DND-41 (cell line): ENCODE results near the gene FAM227B.
"Not testable (repeated sequence)": the region's sequence is repeated elsewhere in the genome, so short reads cannot be mapped to it uniquely, and the experiment has no call there.

Experiments used
- ATAC-seq: fragments of 200-7000 bp; cut with Tn5 transposase; 3 replicates; pipeline ENCODE4 v1.9.1; 2021; ENCODE audit warnings: low read depth; ENCODE audit not compliant: insufficient read depth
- DNase-seq: peaks from one replicate; pipeline ENCODE4 v3.0.0-alpha.2; 2020
- H2AFZ ChIP-seq: 2 replicates; pipeline ENCODE4 v1.6.0; 2012; ENCODE audit warnings: low read depth, low read length
- H3K27ac ChIP-seq: 2 replicates; pipeline ENCODE4 v1.5.1; 2012; ENCODE audit warnings: low read length, inconsistent platforms
- H3K27me3 ChIP-seq: fragments of 200-600 bp; sonication (generic); 2 replicates; pipeline ENCODE4 v1.6.0; 2012; ENCODE audit warnings: low read length, mild to moderate bottlenecking, inconsistent platforms; ENCODE audit not compliant: insufficient read depth, poor library complexity
- H3K36me3 ChIP-seq: 2 replicates; pipeline ENCODE4 v1.5.1; 2012; ENCODE audit warnings: low read length, inconsistent platforms; ENCODE audit not compliant: insufficient read depth
- H3K4me1 ChIP-seq: 2 replicates; pipeline ENCODE4 v1.5.1; 2012; ENCODE audit warnings: mild to moderate bottlenecking, low read length; ENCODE audit not compliant: insufficient read depth
- H3K4me2 ChIP-seq: 2 replicates; pipeline ENCODE4 v1.6.0; 2012; ENCODE audit warnings: mild to moderate bottlenecking, moderate library complexity, low read length, inconsistent platforms; ENCODE audit not compliant: insufficient read depth
- H3K4me3 ChIP-seq, 2 experiments: fragments of 200-600 bp in 1 of 2; shearing (Covaris generic) in 1 of 2; 2 replicates each; pipeline ENCODE4 v1.5.1; 2012 to 2016; ENCODE audit warnings: inconsistent platforms in 2 of 2, low read length in 2 of 2, mild to moderate bottlenecking in 2 of 2, low read depth in 1 of 2, moderate library complexity in 1 of 2
- H3K79me2 ChIP-seq: 2 replicates; pipeline ENCODE4 v1.6.0; 2012; ENCODE audit warnings: low read length, inconsistent platforms; ENCODE audit not compliant: insufficient read depth
- H3K9ac ChIP-seq: 2 replicates; pipeline ENCODE4 v1.6.0; 2012; ENCODE audit warnings: low read depth, mild to moderate bottlenecking, inconsistent platforms, low read length, moderate library complexity
- H3K9me3 ChIP-seq: 2 replicates; pipeline ENCODE4 v1.5.1; 2012; ENCODE audit warnings: low read length, moderate library complexity, mild to moderate bottlenecking, inconsistent platforms; ENCODE audit not compliant: insufficient read depth, severe bottlenecking
- H4K20me1 ChIP-seq: 2 replicates; pipeline ENCODE4 v1.6.0; 2012; ENCODE audit warnings: low read length; ENCODE audit not compliant: insufficient read depth
- EZH2 ChIP-seq: IDR thresholded peaks from 3 replicates; pipeline ENCODE4 v1.6.1; 2012; ENCODE audit warnings: borderline replicate concordance, low read depth, mild to moderate bottlenecking, moderate library complexity, low read length, inconsistent platforms; ENCODE audit not compliant: severe bottlenecking
- TF ChIP-seq, protein P1 (sequence below): IDR thresholded peaks from 2 replicates; pipeline ENCODE4 v1.5.1; 2012; ENCODE audit warnings: borderline replicate concordance, low read length, moderate library complexity, mild to moderate bottlenecking; ENCODE audit not compliant: poor library complexity, severe bottlenecking; ENCODE audit errors: extremely low read depth

The FAM227B gene

DNA sequence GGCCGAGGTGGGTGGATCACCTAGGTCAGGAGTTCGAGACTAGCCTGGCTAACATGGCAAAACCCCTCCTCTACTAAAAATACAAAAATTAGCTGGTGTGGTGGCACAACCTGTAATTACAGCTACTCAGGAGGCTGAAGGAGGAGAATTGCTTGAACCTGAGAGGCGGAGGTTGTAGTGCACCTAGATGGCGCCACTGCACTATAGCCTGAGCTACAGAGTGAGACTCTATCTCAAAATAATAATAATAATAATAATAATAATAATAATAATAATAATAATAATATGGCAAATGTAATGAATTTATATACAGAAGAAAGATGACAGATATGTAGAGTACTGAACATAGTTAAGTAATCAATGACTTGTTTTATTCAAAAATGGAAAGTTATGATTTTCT lies 149.4 kb downstream of the FAM227B start:
- H3K4me2 ChIP-seq, H3K9me3 ChIP-seq, H3K9ac ChIP-seq, H3K79me2 ChIP-seq, H4K20me1 ChIP-seq, H3K4me1 ChIP-seq, H3K36me3 ChIP-seq, H2AFZ ChIP-seq, H3K4me3 ChIP-seq, H3K27ac ChIP-seq, H3K27me3 ChIP-seq: not testable (repeated sequence)
- DNase-seq: peak; percentile 24
- ATAC-seq: peak; percentile 53; the same call in 2 of the 3 replicates
- TF ChIP-seq, protein P1, sequence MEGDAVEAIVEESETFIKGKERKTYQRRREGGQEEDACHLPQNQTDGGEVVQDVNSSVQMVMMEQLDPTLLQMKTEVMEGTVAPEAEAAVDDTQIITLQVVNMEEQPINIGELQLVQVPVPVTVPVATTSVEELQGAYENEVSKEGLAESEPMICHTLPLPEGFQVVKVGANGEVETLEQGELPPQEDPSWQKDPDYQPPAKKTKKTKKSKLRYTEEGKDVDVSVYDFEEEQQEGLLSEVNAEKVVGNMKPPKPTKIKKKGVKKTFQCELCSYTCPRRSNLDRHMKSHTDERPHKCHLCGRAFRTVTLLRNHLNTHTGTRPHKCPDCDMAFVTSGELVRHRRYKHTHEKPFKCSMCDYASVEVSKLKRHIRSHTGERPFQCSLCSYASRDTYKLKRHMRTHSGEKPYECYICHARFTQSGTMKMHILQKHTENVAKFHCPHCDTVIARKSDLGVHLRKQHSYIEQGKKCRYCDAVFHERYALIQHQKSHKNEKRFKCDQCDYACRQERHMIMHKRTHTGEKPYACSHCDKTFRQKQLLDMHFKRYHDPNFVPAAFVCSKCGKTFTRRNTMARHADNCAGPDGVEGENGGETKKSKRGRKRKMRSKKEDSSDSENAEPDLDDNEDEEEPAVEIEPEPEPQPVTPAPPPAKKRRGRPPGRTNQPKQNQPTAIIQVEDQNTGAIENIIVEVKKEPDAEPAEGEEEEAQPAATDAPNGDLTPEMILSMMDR: peak; percentile 44

DNA sequence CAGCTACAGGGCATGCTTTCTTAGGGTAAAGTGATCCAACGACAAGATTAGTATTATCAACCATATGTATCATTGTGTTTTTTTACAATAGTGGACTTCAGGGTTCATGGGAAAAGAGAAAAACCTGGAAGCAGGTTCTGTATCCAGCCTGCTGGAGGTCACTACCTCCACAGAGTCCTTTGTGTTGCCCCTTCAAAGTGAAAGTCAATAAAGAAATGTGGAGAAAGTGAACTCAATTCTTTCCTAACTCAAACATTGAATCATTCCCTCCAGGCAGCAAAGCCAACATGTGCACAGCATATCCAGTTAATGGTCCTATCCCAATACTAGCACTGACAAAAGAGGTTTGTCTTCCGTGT lies 152.2 kb downstream of the FAM227B start:
- Histone ChIP-seq H2AFZ (no peak overlapping the region), H3K79me2 (no peaks in the 10 kb centered on the region), H3K27me3 (no peaks in the 10 kb centered on the region), H3K9me3 (no peaks in the 10 kb centered on the region), H3K4me3 (no peak overlapping the region), H3K36me3 (no peaks in the 10 kb centered on the region), H3K9ac (no peak overlapping the region), H3K4me2 (no peak overlapping the region), H4K20me1 (no peaks in the 10 kb centered on the region), H3K4me1 (no peaks in the 10 kb centered on the region), H3K27ac (no peak overlapping the region)
- no peak for ATAC-seq
- DNase-seq: no peak
- TF ChIP-seq EZH2: no peak
- TF ChIP-seq, protein P1: no peak

DNA sequence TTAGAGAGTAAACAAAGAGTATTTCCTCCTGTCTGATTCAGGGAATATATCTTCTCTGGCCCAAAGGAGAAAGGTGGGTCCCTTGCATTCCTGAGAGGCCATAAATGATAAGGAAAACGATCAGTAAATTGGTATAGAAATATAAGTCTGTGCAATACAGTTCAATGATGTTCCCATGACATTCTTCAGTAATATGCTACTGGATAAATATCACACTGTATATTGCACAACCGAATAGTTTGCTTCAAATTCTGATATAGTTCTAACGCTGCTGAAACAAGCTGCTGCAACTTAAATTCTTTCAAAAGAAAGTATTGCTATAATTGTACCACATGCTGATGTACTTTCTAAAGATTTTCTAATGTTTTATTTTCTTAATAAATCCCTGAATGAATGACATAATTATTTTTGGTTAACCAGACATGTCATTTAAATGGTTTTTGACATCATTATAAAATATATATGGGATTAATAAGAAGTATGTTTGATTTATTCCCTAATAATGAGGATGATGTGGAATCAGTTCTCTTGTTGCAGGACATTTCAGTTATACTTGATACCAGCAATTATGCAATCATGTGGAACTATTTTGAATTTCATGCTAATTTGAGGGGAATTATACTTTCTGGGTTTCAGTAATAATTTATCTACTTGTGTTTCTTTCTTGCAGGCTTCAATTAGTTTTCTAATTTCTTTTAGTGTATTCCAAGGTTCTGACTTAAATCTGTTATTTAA lies 152.7 kb downstream of the FAM227B start:
- H3K36me3 ChIP-seq: no peaks in the 10 kb centered on the region
- H3K9ac ChIP-seq: no peak overlapping the region
- no peaks in the 10 kb centered on the region for H4K20me1 ChIP-seq
- DNase-seq: no peak
- no peak for TF ChIP-seq EZH2
- TF ChIP-seq, protein P1: no peak
- no peak overlapping the region for H3K27ac ChIP-seq
- no peaks in the 10 kb centered on the region for H3K4me1 ChIP-seq
- no peaks in the 10 kb centered on the region for H3K79me2 ChIP-seq
- no peak overlapping the region for H3K4me2 ChIP-seq
- H2AFZ ChIP-seq: no peak overlapping the region
- H3K27me3 ChIP-seq: no peaks in the 10 kb centered on the region
- H3K9me3 ChIP-seq: no peaks in the 10 kb centered on the region
- no peak overlapping the region for H3K4me3 ChIP-seq
- no peak for ATAC-seq
